22Rv1 (cell line): ENCODE results near the gene TMEM219.
"Not testable (repeated sequence)": the region's sequence is repeated elsewhere in the genome, so short reads cannot be mapped to it uniquely, and the experiment has no call there.

Source experiments
- H3K27ac ChIP-seq: fragments of 450-650 bp; 2 replicates; pipeline ENCODE4 v1.5.1; 2017
- CTCF ChIP-seq: fragments of 450-650 bp; IDR thresholded peaks from 2 replicates; pipeline ENCODE4 v1.5.1; 2017; ENCODE audit warnings: mild to moderate bottlenecking
- ZFX ChIP-seq: fragments of 450-650 bp; IDR thresholded peaks from 2 replicates; pipeline ENCODE4 v1.6.1; 2017; ENCODE audit warnings: antibody characterized with exemption, borderline replicate concordance

The TMEM219 gene

DNA sequence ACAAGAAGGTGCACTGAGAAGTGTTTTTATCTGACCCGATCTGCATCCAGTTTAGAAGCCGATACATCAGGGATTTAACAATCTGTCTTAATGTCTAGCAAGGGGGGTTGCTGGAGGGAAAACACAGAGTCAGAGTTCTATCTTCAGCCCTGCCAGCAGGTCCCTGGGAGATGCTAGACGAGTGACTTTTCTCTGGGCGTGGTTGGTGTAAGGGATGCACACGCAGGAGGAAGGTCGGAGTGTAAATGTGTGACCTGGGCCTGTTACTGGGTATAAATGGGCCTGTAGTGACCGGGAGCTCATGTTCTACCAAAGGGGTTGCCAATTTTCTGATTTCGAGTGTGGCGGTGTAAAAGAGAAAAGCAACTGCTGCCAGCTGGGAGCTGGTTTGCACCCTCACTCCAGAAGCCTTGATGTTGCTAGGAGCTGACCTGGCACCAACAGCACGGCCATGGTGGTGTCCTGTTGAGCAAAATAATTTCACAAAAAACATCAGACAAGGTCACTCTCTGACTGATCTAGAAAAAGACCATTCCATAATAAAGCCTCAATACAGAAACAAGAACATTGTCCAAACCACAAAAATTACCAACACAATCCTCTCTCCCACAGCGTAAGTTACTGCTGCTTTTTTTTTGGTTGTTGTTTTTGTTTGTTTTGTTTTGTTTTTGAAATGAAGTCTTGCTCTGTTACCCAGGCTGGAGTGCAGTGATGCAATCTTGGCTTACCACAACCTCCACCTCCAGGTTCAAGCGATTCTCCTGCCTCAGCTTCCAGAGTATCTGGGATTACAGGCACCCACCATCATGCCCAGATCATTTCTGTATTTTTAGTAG, 34.6 kb upstream of the TMEM219 start:
- H3K27ac ChIP-seq, result peak overlapping the region; percentile 83
- TF ChIP-seq CTCF (no peak), ZFX (no peak)

DNA sequence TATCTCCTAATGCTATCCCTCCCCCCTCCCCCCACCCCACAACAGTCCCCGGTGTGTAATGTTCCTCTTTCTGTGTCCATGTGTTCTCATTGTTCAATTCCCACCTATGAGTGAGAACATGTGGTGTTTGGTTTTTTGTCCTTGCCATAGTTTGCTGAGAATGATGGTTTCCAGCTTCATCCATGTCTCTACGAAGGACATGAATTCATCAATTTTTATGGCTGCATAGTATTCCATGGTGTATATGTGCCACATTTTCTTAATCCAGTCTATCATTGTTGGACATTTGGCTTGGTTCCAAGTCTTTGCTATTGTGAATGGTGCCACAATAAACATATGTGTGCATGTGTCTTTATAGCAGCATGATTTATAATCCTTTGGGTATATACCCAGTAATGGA, 30.1 kb upstream of the TMEM219 start:
- not testable (repeated sequence) for H3K27ac ChIP-seq

DNA sequence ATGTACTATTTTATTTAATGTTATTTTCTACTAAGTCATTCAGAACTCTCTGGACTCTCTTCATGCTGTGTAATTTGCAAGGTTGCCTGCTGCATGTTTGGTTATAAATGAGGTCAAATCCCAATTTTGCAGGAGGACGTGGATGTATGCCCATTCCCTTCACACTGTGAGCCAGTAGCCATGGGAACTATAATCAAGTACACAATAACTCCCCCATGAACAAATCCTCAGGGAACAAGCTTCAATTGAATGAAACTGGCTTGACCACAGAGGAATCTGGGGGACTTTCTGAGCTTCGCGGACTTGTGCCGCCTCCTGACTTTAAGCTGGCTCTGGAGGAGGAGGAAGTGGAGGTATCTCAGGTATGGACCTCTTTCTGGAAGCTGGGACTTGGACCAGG, 21.2 kb upstream of the TMEM219 start:
- TF ChIP-seq ZFX (no peak), CTCF (no peak)
- no peak overlapping the region for H3K27ac ChIP-seq

GRCh38 chr16:29943846-29944799, 17.8 kb upstream of the TMEM219 start:
- H3K27ac ChIP-seq, result peak overlapping the region; percentile 97
- TF ChIP-seq ZFX, result no peak
- TF ChIP-seq CTCF, result peak; percentile 50

DNA sequence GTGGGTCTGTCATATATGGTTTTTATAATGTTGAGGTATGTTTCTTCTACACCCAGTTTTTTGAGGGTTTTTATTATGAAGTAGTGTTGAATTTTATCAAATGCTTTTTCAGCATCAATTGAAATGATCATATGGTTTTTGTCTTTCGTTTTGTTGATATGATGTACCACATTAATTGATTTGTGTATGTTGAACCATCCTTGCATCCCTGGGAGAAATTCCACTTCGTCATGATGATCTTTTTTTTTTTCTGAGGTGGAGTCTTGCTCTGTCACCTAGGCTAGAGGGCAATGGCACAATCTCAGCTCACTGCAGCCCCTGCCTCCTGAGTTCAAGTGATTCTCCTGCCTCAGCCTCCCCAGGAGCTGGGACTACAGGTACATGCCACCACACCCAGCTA, 14.0 kb upstream of the TMEM219 start:
- TF ChIP-seq ZFX (no peak), CTCF (no peak)
- H3K27ac ChIP-seq, result no peak overlapping the region

DNA sequence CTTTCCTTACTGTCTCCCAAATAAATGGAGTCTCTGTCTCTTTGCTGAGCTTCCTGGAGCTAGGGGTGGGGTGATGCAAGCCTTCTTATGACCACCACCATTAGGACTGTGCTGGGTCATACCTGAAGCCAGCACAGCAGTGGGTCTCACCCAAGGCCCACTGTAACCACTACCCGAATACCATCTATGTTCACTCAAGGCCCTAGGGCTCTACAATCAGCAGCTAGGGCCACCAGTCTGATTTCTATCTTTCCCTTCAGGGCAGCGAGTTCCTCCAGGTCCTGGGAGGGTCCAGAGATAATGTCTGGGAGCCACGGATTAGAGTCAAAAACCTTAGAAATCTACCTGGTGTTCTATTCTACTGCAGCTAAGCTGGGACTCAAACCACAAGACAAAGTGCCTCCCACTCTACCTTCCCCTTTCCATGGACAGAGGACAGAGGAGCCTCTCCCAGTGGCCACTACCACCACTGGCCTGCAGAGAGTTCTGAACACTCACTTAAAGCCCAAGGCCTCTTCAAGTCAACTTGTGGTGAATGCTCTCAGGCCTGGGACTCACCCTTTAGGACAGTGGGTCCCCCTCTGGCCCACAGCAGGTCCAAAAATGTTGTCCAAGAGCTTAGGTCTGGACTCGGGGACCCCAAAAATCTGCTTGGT, 10.9 kb upstream of the TMEM219 start:
- no peak overlapping the region for H3K27ac ChIP-seq
- no peak for TF ChIP-seq ZFX

- no peak for TF ChIP-seq ZFX
- no peak for TF ChIP-seq CTCF
- H3K27ac ChIP-seq, result no peak overlapping the region
These were observed 10.1 kb upstream of the TMEM219 start for GRCh38 chr16:29951625-29952365.
